AG09319 (cell line): ENCODE data around the gene NDUFV2.
"Not testable (repeated sequence)": the region's sequence is repeated elsewhere in the genome, so short reads cannot be mapped to it uniquely, and the experiment has no call there.

Source experiments
- DNase-seq: peaks from one replicate; pipeline ENCODE4 v3.0.0-alpha.2; 2010; ENCODE audit warnings: low read depth; ENCODE audit errors: extremely low read depth
- CTCF ChIP-seq: IDR thresholded peaks from 2 replicates; pipeline ENCODE4 v1.5.1; 2011; ENCODE audit warnings: low read depth, mild to moderate bottlenecking, inconsistent platforms, low read length, moderate library complexity

Gene NDUFV2

GRCh38 chr18:9079818-9080528, 22.5 kb upstream of the NDUFV2 start:
- TF ChIP-seq CTCF, result no peak
- DNase-seq, result no peak

- TF ChIP-seq CTCF, result no peak
- DNase-seq, result no peak
Observed at GRCh38 chr18:9081940-9082339, 20.6 kb upstream of the NDUFV2 start.

GRCh38 chr18:9082711-9083510, 19.6 kb upstream of the NDUFV2 start:
- no peak for TF ChIP-seq CTCF

GRCh38 chr18:9086015-9086414, 16.5 kb upstream of the NDUFV2 start:
- TF ChIP-seq CTCF, result no peak
- DNase-seq, result no peak

More at GRCh38 chr18:9082711-9083510, 19.6 kb upstream of the NDUFV2 start:
- DNase-seq, result no peak

- DNase-seq, result no peak
- TF ChIP-seq CTCF, result no peak
Observed at GRCh38 chr18:9086624-9087023, 15.9 kb upstream of the NDUFV2 start.

- DNase-seq, result no peak
- no peak for TF ChIP-seq CTCF
Observed at GRCh38 chr18:9087144-9087543, 15.4 kb upstream of the NDUFV2 start.

- no peak for TF ChIP-seq CTCF
- DNase-seq, result no peak
Observed at GRCh38 chr18:9088252-9088651, 14.2 kb upstream of the NDUFV2 start.

GRCh38 chr18:9088727-9089126, 13.8 kb upstream of the NDUFV2 start:
- DNase-seq, result not testable (repeated sequence)
